Measurements from ENCODE around the gene UNC50.

The UNC50 gene

GRCh38 chr2:98654699-98655495 lies 46.5 kb downstream of the UNC50 start:
- no peak for TF ChIP-seq GATA2 (IDR thresholded peaks at IDR 0.05; ENCODE audit: low read depth, low read length)
- no peak for TF ChIP-seq GATA3 (IDR thresholded peaks at IDR 0.05; ENCODE audit: low read depth, low read length)

GRCh38 chr2:98656800-98657199 lies 48.4 kb downstream of the UNC50 start:
- TF ChIP-seq GATA3 (IDR thresholded peaks at IDR 0.05; ENCODE audit: low read depth, low read length): no peak
- TF ChIP-seq GATA2 (IDR thresholded peaks at IDR 0.05; ENCODE audit: low read depth, low read length): no peak

DNA sequence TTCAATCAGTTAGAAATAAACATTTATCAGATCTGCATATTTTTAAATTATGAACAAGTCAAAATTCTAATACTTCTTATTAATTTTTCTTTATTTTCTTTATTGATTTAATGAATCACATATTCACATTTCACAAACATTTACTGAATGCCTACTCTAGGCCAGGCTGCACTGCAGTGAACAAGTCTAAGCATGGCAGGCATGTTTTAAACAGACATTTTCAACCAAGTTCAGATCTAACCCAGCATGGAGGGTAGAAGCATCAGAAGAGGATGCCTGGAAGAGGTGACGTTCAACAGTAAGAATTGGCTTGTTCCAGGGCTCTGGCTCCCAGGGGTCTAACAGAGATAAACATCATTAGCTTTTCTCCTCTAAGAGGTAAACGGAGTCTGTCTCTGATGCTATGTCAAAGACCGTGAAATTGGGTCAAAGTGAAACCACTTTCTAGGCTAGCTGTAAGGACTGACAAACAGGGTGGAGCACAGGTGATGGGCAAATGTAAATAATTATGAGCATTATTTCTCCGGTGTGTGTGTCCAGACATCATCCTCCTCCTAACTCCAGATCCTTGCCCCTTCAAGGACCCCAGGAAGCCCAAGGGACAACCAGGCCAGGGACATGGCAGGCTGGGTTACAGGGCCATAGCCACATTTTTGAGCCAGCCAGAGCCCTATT lies 50.6 kb downstream of the UNC50 start:
- TF ChIP-seq GATA2 (IDR thresholded peaks at IDR 0.05; ENCODE audit: low read depth, low read length) (no peak), GATA3 (IDR thresholded peaks at IDR 0.05; ENCODE audit: low read depth, low read length) (no peak)

DNA sequence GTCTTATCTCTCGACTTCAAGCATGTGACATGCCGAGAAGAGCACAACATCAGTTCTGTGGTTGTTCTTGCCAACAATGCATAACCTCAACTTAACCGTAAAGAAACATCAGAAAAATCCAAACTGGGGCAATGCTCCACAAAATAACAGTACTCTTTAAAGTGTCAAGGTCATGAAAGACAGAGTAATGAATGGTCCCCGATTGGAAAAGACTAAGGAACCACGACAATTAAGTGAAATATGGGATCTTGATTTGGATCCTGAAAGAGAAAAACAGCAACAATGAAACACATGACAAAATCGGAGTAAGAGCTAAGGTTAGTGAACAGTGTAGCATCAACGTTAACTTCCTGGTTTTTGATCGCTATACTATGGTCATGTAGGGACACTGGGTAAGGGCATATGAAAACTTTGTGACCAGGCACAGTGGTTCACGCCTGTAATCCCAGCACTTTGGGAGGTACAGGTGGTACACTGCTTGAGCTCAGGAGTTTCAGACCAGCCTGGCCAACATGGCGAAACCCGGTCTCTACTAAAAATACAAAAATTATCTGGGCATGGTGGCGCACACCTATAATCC lies 55.2 kb downstream of the UNC50 start:
- TF ChIP-seq GATA2 (IDR thresholded peaks at IDR 0.05; ENCODE audit: low read depth, low read length): no peak
- TF ChIP-seq GATA3 (IDR thresholded peaks at IDR 0.05; ENCODE audit: low read depth, low read length): no peak

GRCh38 chr2:98664323-98664722 lies 55.9 kb downstream of the UNC50 start:
- no peak for TF ChIP-seq GATA2 (IDR thresholded peaks at IDR 0.05; ENCODE audit: low read depth, low read length)
- no peak for TF ChIP-seq GATA3 (IDR thresholded peaks at IDR 0.05; ENCODE audit: low read depth, low read length)

DNA sequence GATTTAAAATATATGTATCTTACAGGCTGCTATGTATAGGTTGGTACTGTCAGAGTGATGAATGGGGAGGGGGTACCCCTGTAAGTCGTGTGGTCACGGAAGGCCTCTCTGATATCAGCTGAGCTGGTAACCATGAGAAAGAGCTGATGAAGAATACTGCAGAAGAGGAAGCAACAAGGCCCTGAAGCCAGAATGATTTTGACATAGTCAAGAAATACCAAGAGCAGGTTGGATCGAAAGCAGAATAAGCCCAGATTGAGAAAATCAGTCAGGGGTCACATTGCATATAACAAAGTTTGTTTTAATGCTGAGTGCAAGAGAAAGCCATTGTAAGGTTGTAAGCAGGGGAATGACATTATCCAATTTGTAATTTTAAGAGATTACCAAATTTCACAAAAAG lies 57.3 kb downstream of the UNC50 start:
- TF ChIP-seq GATA3 (IDR thresholded peaks at IDR 0.05; ENCODE audit: low read depth, low read length) (no peak), GATA2 (IDR thresholded peaks at IDR 0.05; ENCODE audit: low read depth, low read length) (no peak)

Measured in SH-SY5Y (cell line).